K562 (cell line): ENCODE measurements around the gene HSD11B1. TPM values are rescaled to one million over a fixed set of nuclear protein-coding genes. Genes with fewer than 3 reads are reported as not detected.
A peak's percentile ranks its signal among the peaks of the same experiment; 100 is the strongest.

ENCODE experiments used
- ATAC-seq: fragments of 200-7000 bp; cut with Tn5 transposase; 3 replicates; pipeline ENCODE4 v1.9.1; 2020; ENCODE audit warnings: moderate library complexity
- BruUV-seq: library from RNA; stranded (reverse); fragments of 400-500 nt; replicated peaks from 2 replicates; lab custom pipeline; 2021; lab: Mats Ljungman, UMichigan
- CTCF ChIA-PET: fragments of 300-600 bp; formaldehyde crosslinking; extraction: SDS; loops from one replicate; lab custom pipeline; 2021; ENCODE audit warnings: low intra/inter-chr PET ratio; lab: Yijun Ruan, JAX
- POLR2A ChIA-PET: fragments of 300-600, 350-650 bp; sonication (Branson Sonifier 250); formaldehyde crosslinking; extraction: SDS; loops from one replicate; lab custom pipeline; 2021; ENCODE audit warnings: antibody characterized with exemption, inconsistent platforms; lab: Yijun Ruan, JAX
- DNase-seq, 4 experiments: peaks; one replicate each; pipeline versions ENCODE4 v3.0.0 to v3.0.0-alpha.2; 2011 to 2018; ENCODE audit warnings: low spot score in 3 of 4, mixed read lengths in 3 of 4; ENCODE audit errors: extremely low read depth in 1 of 4
- FAIRE-seq: peaks from 2 replicates; lab custom pipeline; 2011; peaks lifted over from hg19 to GRCh38; lab: Jason Lieb, UNC
- H2AFZ ChIP-seq: 2 replicates; pipeline ENCODE4 v1.6.0; 2011; ENCODE audit warnings: low read depth, low read length, control low read depth, inconsistent platforms
- H3K27ac ChIP-seq: fragments of 200-600 bp; 3 replicates; pipeline ENCODE4 v1.8.0; 2011; ENCODE audit warnings: low read depth, mild to moderate bottlenecking, control low read depth, inconsistent platforms, low read length, moderate library complexity, mixed read lengths; ENCODE audit errors: extremely low read depth
- H3K27me3 ChIP-seq, 2 experiments: fragments of 300-600 bp in 1 of 2; 2 replicates in 1 of 2; 3 replicates in 1 of 2; pipeline versions ENCODE4 v1.6.0 to v1.8.0; 2011; ENCODE audit warnings: inconsistent platforms in 2 of 2, low read length in 2 of 2, mild to moderate bottlenecking in 1 of 2, mixed read lengths in 1 of 2, moderate library complexity in 1 of 2; ENCODE audit not compliant: control insufficient read depth in 2 of 2, insufficient read depth in 2 of 2
- H3K36me3 ChIP-seq: fragments of 300-600 bp; 3 replicates; pipeline ENCODE4 v1.8.0; 2011; ENCODE audit warnings: mild to moderate bottlenecking, low read length, inconsistent platforms; ENCODE audit not compliant: control insufficient read depth, insufficient read depth
- H3K4me1 ChIP-seq, 2 experiments: fragments of 200-600 bp in 1 of 2; replicated peaks in 1 of 2; 2 replicates in 1 of 2; 3 replicates in 1 of 2; pipeline versions ENCODE4 v1.5.1 to v1.8.0; 2011; ENCODE audit warnings: inconsistent platforms in 2 of 2, low read length in 2 of 2, mild to moderate bottlenecking in 1 of 2, mixed read lengths in 1 of 2, moderate library complexity in 1 of 2; ENCODE audit not compliant: control insufficient read depth in 2 of 2, insufficient read depth in 2 of 2
- H3K4me2 ChIP-seq: 2 replicates; pipeline ENCODE4 v1.6.1; 2011; ENCODE audit warnings: low read length, control low read depth, inconsistent platforms, mixed read lengths; ENCODE audit not compliant: insufficient read depth
- H3K4me3 ChIP-seq: fragments of 200-600 bp; sonication (generic), shearing (Covaris generic); 2 replicates; pipeline ENCODE4 v1.5.1; 2016; ENCODE audit warnings: control low read depth, inconsistent platforms
- H3K79me2 ChIP-seq: fragments of 200-600 bp; 3 replicates; pipeline ENCODE4 v1.8.0; 2011; ENCODE audit warnings: low read length, inconsistent platforms; ENCODE audit not compliant: control insufficient read depth, insufficient read depth
- H3K9ac ChIP-seq, 2 experiments: 2 replicates each; pipeline versions ENCODE4 v1.6.0 to v1.6.1; 2011; ENCODE audit warnings: low read depth in 2 of 2, low read length in 2 of 2, control low read depth in 1 of 2, inconsistent platforms in 1 of 2, mild to moderate bottlenecking in 1 of 2, mixed read lengths in 1 of 2; ENCODE audit not compliant: insufficient read depth in 1 of 2
- H3K9me1 ChIP-seq: one replicate; pipeline ENCODE4 v1.6.0; 2011; ENCODE audit warnings: inconsistent platforms, mild to moderate bottlenecking, low read length, moderate library complexity; ENCODE audit not compliant: control insufficient read depth, insufficient read depth
- H3K9me3 ChIP-seq: replicated peaks from 2 replicates; pipeline ENCODE4 v1.5.1; 2011; ENCODE audit warnings: low read depth, low read length, inconsistent platforms; ENCODE audit not compliant: control insufficient read depth, insufficient read depth
- H4K20me1 ChIP-seq: replicated peaks from 2 replicates; pipeline ENCODE4 v1.6.1; 2011; ENCODE audit warnings: low read length, inconsistent platforms, mixed read lengths; ENCODE audit not compliant: control insufficient read depth, insufficient read depth
- BHLHE40 ChIP-seq: IDR thresholded peaks from 2 replicates; pipeline ENCODE4 v1.6.1; 2011; ENCODE audit warnings: low read length, improper control_type of control experiment
- ELK1 ChIP-seq: sonication (generic); formaldehyde crosslinking; IDR thresholded peaks from 2 replicates; pipeline ENCODE4 v1.8.1; 2022; ENCODE audit warnings: missing genetic modification reagents
- JUN ChIP-seq, 2 experiments: sonication (generic) in 1 of 2; formaldehyde crosslinking in 1 of 2; IDR thresholded peaks; 2 replicates each; pipeline versions ENCODE4 v1.6.1 to v1.8.0; 2012 to 2022; ENCODE audit warnings: borderline replicate concordance in 2 of 2, mild to moderate bottlenecking in 2 of 2, improper control_type of control experiment in 1 of 2, low read depth in 1 of 2, low read length in 1 of 2, missing genetic modification reagents in 1 of 2
- JUND ChIP-seq, 2 experiments: IDR thresholded peaks; 2 replicates in 1 of 2; 3 replicates in 1 of 2; pipeline ENCODE4 v1.6.1; 2011; ENCODE audit warnings: borderline replicate concordance in 2 of 2, low read depth in 2 of 2, low read length in 2 of 2, improper control_type of control experiment in 1 of 2, missing biosample characterization in 1 of 2, missing genetic modification characterization in 1 of 2, missing genetic modification reagents in 1 of 2
- STAT5B ChIP-seq: fragments of 250-450 bp; sonication (Bioruptor Pico); IDR thresholded peaks from 2 replicates; pipeline ENCODE4 v1.8.0; 2021; ENCODE audit warnings: mild to moderate bottlenecking, inconsistent platforms
- ZBTB1 ChIP-seq: sonication (generic); formaldehyde crosslinking; IDR thresholded peaks from 2 replicates; pipeline ENCODE4 v1.8.1; 2023; ENCODE audit warnings: missing genetic modification reagents, low read depth, mild to moderate bottlenecking, borderline replicate concordance
- ZFP36 ChIP-seq: fragments of 150-350 bp; IDR thresholded peaks from 2 replicates; pipeline ENCODE4 v1.6.1; 2018; ENCODE audit warnings: low read length, low read depth; ENCODE audit not compliant: partially characterized antibody
- ZNF280B ChIP-seq: fragments of 250-450 bp; sonication (Bioruptor Pico); IDR thresholded peaks from 2 replicates; pipeline ENCODE4 v1.5.1; 2021; ENCODE audit warnings: mild to moderate bottlenecking
- ZNF311 ChIP-seq: fragments of 250-450 bp; sonication (Bioruptor Pico); IDR thresholded peaks from 2 replicates; pipeline ENCODE4 v1.4.0; 2020; ENCODE audit warnings: mild to moderate bottlenecking, moderate library complexity
- ZNF324 ChIP-seq: fragments of 250-450 bp; sonication (Bioruptor Pico); IDR thresholded peaks from 2 replicates; pipeline ENCODE4 v1.4.0; 2020; ENCODE audit warnings: mild to moderate bottlenecking
- ZNF699 ChIP-seq: fragments of 250-450 bp; sonication (Bioruptor Pico); IDR thresholded peaks from 2 replicates; pipeline ENCODE4 v1.8.0; 2021; ENCODE audit warnings: mild to moderate bottlenecking, moderate library complexity; ENCODE audit not compliant: insufficient replicate concordance
- ZNF76 ChIP-seq: fragments of 250-450 bp; sonication (Bioruptor Pico); IDR thresholded peaks from 2 replicates; pipeline ENCODE4 v1.4.0; 2020; ENCODE audit warnings: mild to moderate bottlenecking, moderate library complexity, borderline replicate concordance
- ZNF766 ChIP-seq: fragments of 200-800 bp; sonication (Bioruptor generic); conservative IDR thresholded peaks from 2 replicates; pipeline ENCODE4 v1.6.1; 2016; ENCODE audit warnings: missing genetic modification characterization, missing compliant biosample characterization
- ZNF79 ChIP-seq: fragments of 250-450 bp; sonication (Bioruptor Pico); IDR thresholded peaks from 2 replicates; pipeline ENCODE4 v1.4.0; 2020; ENCODE audit warnings: low read depth, mild to moderate bottlenecking, moderate library complexity
- WGBS: fragments of 100-300 bp; shearing (Covaris generic); methylation state at CpG from one replicate; pipeline ENCODE4 v1.1.6; 2016; ENCODE audit warnings: low coverage, mixed read lengths; ENCODE audit not compliant: insufficient coverage; ENCODE audit errors: missing lambda C conversion rate; 5-methylcytosine and 5-hydroxymethylcytosine counted together
- in situ Hi-C: fragments of 300-500 bp; cut with MboI; formaldehyde crosslinking; loops from 4 replicates; pipeline ENCODE4 v1.15.0; 2018; ENCODE audit warnings: inconsistent platforms, mixed read lengths
- intact Hi-C: fragments of 100-400 bp; cut with micrococcal nuclease; formaldehyde crosslinking; loops from 2 replicates; pipeline ENCODE4 v1.14.2; 2022
- polyA plus RNA-seq, 8 experiments: library from polyadenylated mRNA; depleted of rRNA in 4 of 8; stranded (reverse) in 5 of 8; unstranded in 3 of 8; fragments of >200 nt; fragmentation: Nextera tagmentation in 2 of 8; fragmentation: Illumina TruSeq in 1 of 8; extraction: Ambion mirVana in 2 of 8; extraction: Trizol in 1 of 8; gene quantifications; 2 replicates each; pipeline versions ENCODE4 v1.2.1 to v1.2.3, GENCODE V29; 2011 to 2014; ENCODE audit warnings: inconsistent platforms in 1 of 8, missing spikeins in 1 of 8
- total RNA-seq, 7 experiments: library from RNA; depleted of rRNA in 6 of 7; stranded (reverse); fragments of >200 nt in 6 of 7; fragmentation: Illumina TruSeq in 2 of 7; extraction: Trizol in 2 of 7; gene quantifications; 2 replicates each; pipeline versions ENCODE4 v1.2.1 to v1.2.3, GENCODE V29; 2011 to 2021; ENCODE audit warnings: low replicate concordance in 1 of 7
- TF ChIP-seq, protein P1 (sequence below), 2 experiments: fragments of 200-800 bp in 1 of 2; sonication (Bioruptor generic) in 1 of 2; sonication (generic) in 1 of 2; formaldehyde crosslinking in 1 of 2; IDR thresholded peaks in 1 of 2; conservative IDR thresholded peaks in 1 of 2; 2 replicates each; pipeline versions ENCODE4 v1.5.0 to v1.6.1; 2016 to 2020; ENCODE audit warnings: missing compliant biosample characterization in 1 of 2, missing genetic modification characterization in 1 of 2, missing genetic modification reagents in 1 of 2

Gene HSD11B1
- total and polyA plus RNA-seq, 9 of the 15 experiments (the other 6 are each of a cell fraction or from before 2014, with no cell fraction given): 0.04 to 0.16 TPM; not detected in 7

- peak within 1 kb of the TSS; percentile 45 for H3K4me3 ChIP-seq
- ATAC-seq: peak; percentile 86
- peak in 3 of 4 experiments; percentile 29 to 64 (median 32) for DNase-seq
- FAIRE-seq: no peak
- in situ Hi-C loops: no loop called here
- H3K4me1 ChIP-seq: peaks cover 12 to 23% of the 10 kb centered on the region in 2 experiments
- CTCF ChIA-PET: interaction anchor here (0.6 kb wide), 1 partner anchor 68 kb away, joined by 3 read pairs; no protein-coding TSS in a partner anchor
- H3K9me1 ChIP-seq: no peaks in the 10 kb centered on the region
- peak within 1 kb of the TSS; percentile 69 for H2AFZ ChIP-seq
- no TSS peak for BruUV-seq
- peaks cover 0 to 15% of the 10 kb centered on the region in 2 experiments; a peak in 2 of 5 replicates for H3K27me3 ChIP-seq
- H3K27ac ChIP-seq: peak within 1 kb of the TSS; percentile 48; the same call in 2 of the 3 replicates
- no peaks in the 10 kb centered on the region for H3K36me3 ChIP-seq
- H3K4me2 ChIP-seq: peak within 1 kb of the TSS; percentile 79
- intact Hi-C loops: loop anchor here (2.0 kb wide), 1 partner anchor 28 kb away; no protein-coding TSS in a partner anchor
- no peaks in the 10 kb centered on the region; the same call in 2 of the 3 replicates for H3K79me2 ChIP-seq
- H4K20me1 ChIP-seq: no peaks in the 10 kb centered on the region
- 24% methylated on average over 36 of the region's 47 CpGs for WGBS
- peak within 1 kb of the TSS; percentile 50 to 87; a peak in 3 of 4 replicates for H3K9ac ChIP-seq
- POLR2A ChIA-PET: interaction anchor here (0.6 to 1.4 kb wide), 13 partner anchors 9 to 109 kb away, joined by 3 to 9 read pairs (median 3); partner anchors contain the start of gene LAMB3
- no peaks in the 10 kb centered on the region for H3K9me3 ChIP-seq
- TF ChIP-seq ZNF79 (CRISPR knock-in tag) (0 out of 2 replicates have a peak, but pooled peaks have one; percentile 5), JUN (IDR thresholded peaks at IDR 0.05; ENCODE audit: borderline replicate concordance, low read depth, low read length) (peak; percentile 60; the same call in 1 of the 2 replicates), JUN (CRISPR knock-in tag; IDR thresholded peaks at IDR 0.05; ENCODE audit: borderline replicate concordance) (0 out of 2 replicates have a peak, but pooled peaks have one; percentile 13), ZNF311 (0 out of 2 replicates have a peak, but pooled peaks have one; percentile 10), ZNF699 (CRISPR knock-in tag) (no peak), ZFP36 (peak; percentile 27), ZNF324 (CRISPR knock-in tag) (no peak), ZNF766 (CRISPR knock-in tag) (no peak; the same call in 1 of the 2 replicates), STAT5B (no peak), BHLHE40 (peak; percentile 90), ZNF280B (CRISPR knock-in tag) (no peak), JUND (IDR thresholded peaks at IDR 0.05; ENCODE audit: borderline replicate concordance, low read depth, low read length) (peak; percentile 37), JUND (tag; IDR thresholded peaks at IDR 0.05; ENCODE audit: borderline replicate concordance, low read depth, low read length) (peak; percentile 37; the same call in 1 of the 3 replicates), ZNF76 (CRISPR knock-in tag) (no peak), ELK1 (CRISPR knock-in tag) (no peak), ZBTB1 (CRISPR knock-in tag) (peak; percentile 68; the same call in 1 of the 2 replicates)
- TF ChIP-seq, protein P1, sequence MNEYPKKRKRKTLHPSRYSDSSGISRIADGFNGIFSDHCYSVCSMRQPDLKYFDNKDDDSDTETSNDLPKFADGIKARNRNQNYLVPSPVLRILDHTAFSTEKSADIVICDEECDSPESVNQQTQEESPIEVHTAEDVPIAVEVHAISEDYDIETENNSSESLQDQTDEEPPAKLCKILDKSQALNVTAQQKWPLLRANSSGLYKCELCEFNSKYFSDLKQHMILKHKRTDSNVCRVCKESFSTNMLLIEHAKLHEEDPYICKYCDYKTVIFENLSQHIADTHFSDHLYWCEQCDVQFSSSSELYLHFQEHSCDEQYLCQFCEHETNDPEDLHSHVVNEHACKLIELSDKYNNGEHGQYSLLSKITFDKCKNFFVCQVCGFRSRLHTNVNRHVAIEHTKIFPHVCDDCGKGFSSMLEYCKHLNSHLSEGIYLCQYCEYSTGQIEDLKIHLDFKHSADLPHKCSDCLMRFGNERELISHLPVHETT (CRISPR knock-in tag; conservative IDR thresholded peaks at IDR 0.05 in 1 of 2, IDR thresholded peaks at IDR 0.05 in 1 of 2): peak in 1 of 2 experiments; percentile 44; a peak in 1 of 4 replicates
Measured at GRCh38 chr1:209674957-209675564, 29.6 kb upstream of the HSD11B1 start, which contains the start of gene G0S2. Gene G0S2 (plus strand): TSS chr1:209675412. CDS start chr1:209675685, 273 bp downstream.
